Activated naive CD4-positive, alpha-beta T cell treated with anti-CD3 and anti-CD28 coated beads, Interleukin-2, amount 50 U/mL, for 24 hours (primary cell): Measurements from ENCODE around the gene SYT2.

ENCODE experiments used
- H3K27ac Mint-ChIP-seq: one replicate; pipeline ENCODE4 v1.8.0; 2021; ENCODE audit warnings: mild to moderate bottlenecking, mixed read lengths
- H3K27me3 Mint-ChIP-seq: one replicate; pipeline ENCODE4 v1.8.0; 2021; ENCODE audit warnings: mixed read lengths
- H3K36me3 Mint-ChIP-seq: one replicate; pipeline ENCODE4 v1.8.0; 2021; ENCODE audit warnings: mixed read lengths
- H3K4me1 Mint-ChIP-seq: one replicate; pipeline ENCODE4 v1.8.0; 2021; ENCODE audit warnings: mixed read lengths
- H3K4me3 Mint-ChIP-seq: one replicate; pipeline ENCODE4 v1.8.0; 2021; ENCODE audit warnings: mild to moderate bottlenecking, mixed read lengths
- H3K9me3 Mint-ChIP-seq: one replicate; pipeline ENCODE4 v1.8.0; 2021; ENCODE audit warnings: mixed read lengths

SYT2 gene

DNA sequence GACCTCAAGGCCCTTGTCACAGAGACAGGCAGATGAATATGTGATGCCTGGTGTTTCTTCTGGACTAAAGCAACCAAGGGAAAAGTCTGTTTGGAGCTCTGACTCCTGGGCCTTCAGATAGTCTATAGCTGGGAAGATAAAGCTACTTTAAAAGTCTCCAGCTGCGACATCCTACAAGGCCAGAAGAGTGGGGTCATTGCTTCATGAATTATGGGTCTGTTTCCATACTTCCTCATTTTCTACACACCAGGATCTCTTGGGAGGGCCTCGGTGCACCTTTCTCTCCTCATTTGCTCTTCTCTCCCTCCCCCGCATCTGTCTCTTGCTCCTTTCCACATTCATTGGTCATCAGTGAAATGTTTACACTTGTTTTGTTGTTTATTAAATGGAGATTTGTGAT, 44.8 kb downstream of the SYT2 start:
- H3K27ac Mint-ChIP-seq: peak overlapping the region; percentile 15
- no peaks in the 10 kb centered on the region for H3K9me3 Mint-ChIP-seq
- no peaks in the 10 kb centered on the region for H3K4me1 Mint-ChIP-seq
- H3K4me3 Mint-ChIP-seq: no peak overlapping the region
- H3K36me3 Mint-ChIP-seq: no peaks in the 10 kb centered on the region
- peaks cover 7% of the 10 kb centered on the region for H3K27me3 Mint-ChIP-seq

GRCh38 chr1:202664083-202664482, 46.2 kb downstream of the SYT2 start:
- Mint-ChIP-seq H3K4me3 (no peak overlapping the region), H3K27me3 (peaks cover 7% of the 10 kb centered on the region), H3K4me1 (no peaks in the 10 kb centered on the region), H3K36me3 (no peaks in the 10 kb centered on the region), H3K27ac (no peak overlapping the region), H3K9me3 (no peaks in the 10 kb centered on the region)

DNA sequence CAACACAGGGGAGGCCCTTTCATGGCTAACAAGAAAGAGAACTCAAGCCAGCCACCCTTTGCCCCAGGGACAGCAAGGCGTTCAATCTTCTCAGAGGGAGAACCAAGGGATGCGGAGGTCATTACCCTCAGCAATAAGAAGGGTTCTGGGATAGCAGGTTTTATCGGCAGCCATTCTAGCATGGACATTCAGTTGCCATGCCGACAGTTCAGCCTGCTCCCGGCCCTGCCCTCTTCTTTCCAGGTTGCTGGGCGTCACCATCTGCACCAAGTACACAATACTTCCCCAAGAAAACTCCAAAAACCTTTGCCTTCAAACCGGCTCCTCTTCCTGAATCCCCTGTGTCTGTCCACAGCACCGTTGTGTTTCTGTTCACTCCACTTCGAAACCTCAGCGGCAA, 47.1 kb downstream of the SYT2 start:
- no peaks in the 10 kb centered on the region for H3K36me3 Mint-ChIP-seq
- H3K27ac Mint-ChIP-seq: no peak overlapping the region
- H3K4me1 Mint-ChIP-seq: no peaks in the 10 kb centered on the region
- no peak overlapping the region for H3K4me3 Mint-ChIP-seq
- peaks cover 7% of the 10 kb centered on the region for H3K27me3 Mint-ChIP-seq
- H3K9me3 Mint-ChIP-seq: no peaks in the 10 kb centered on the region

DNA sequence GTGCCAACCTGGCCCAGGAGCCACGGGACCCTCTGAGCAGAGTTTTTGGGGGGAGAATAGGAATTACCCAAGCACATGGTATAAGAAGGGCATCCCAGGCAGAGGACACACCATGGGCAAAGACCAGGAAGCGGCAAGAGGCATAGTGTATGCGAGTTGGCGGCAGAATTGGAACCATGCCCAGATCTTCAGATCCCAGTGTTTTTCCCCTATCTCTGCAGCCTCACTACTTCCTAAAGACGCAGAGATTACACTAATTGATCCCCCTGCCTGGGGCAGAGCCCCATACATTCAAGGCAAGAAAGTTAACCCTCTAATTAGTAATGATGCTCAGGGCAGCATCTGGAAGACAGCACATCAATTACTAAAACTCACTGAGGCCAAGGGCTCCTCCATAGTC, 48.2 kb downstream of the SYT2 start:
- H3K4me3 Mint-ChIP-seq: no peak overlapping the region
- H3K36me3 Mint-ChIP-seq: no peaks in the 10 kb centered on the region
- no peaks in the 10 kb centered on the region for H3K9me3 Mint-ChIP-seq
- H3K4me1 Mint-ChIP-seq: no peaks in the 10 kb centered on the region
- H3K27ac Mint-ChIP-seq: no peak overlapping the region
- H3K27me3 Mint-ChIP-seq: peaks cover 7% of the 10 kb centered on the region

GRCh38 chr1:202661136-202661845, 49.0 kb downstream of the SYT2 start:
- H3K9me3 Mint-ChIP-seq: no peaks in the 10 kb centered on the region
- H3K36me3 Mint-ChIP-seq: no peaks in the 10 kb centered on the region
- no peak overlapping the region for H3K4me3 Mint-ChIP-seq
- H3K4me1 Mint-ChIP-seq: no peaks in the 10 kb centered on the region
- H3K27ac Mint-ChIP-seq: no peak overlapping the region
- peaks cover 7% of the 10 kb centered on the region for H3K27me3 Mint-ChIP-seq

DNA sequence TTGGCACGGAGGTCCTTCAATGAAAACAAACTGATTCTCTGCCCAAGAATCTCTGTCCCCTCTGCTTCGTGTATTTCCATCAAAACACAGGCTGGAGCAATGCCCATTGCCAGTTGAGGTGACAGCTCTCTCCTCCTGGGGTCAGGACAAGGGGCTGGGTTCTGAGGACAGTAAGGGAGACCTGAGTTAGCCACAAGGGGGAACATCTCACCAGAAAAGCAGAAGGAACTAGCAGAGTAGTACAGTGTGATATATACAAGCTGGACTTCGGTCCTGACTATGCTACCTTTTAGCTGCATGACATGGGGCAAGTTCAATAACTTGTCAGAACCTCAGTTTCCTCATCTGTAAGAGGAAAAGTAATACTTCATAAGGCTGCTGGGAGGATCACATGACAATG, 50.3 kb downstream of the SYT2 start:
- Mint-ChIP-seq H3K36me3 (no peaks in the 10 kb centered on the region), H3K4me3 (no peak overlapping the region), H3K9me3 (no peaks in the 10 kb centered on the region), H3K4me1 (no peaks in the 10 kb centered on the region), H3K27me3 (peaks cover 7% of the 10 kb centered on the region), H3K27ac (no peak overlapping the region)

DNA sequence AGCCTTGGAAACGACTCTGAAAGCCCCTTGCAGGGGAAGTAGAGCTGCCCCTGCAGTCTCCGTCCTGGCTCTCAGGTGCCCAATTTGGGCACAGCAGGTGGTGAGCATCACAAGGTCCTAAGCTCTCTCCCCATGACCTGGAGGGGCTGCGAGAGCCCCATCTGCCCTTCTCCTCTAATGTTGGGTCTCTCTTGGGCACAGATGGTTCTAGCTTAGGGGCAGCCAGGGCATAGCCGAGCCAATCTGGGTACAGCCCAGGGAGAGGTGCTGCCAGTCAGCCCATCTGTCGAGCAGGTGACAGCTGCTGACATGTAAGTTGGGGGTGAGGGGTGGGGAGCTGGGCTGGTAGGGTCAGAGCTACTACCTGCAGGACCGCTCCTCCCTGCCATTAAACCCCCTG, 50.7 kb downstream of the SYT2 start:
- Mint-ChIP-seq H3K9me3 (no peaks in the 10 kb centered on the region), H3K4me3 (no peak overlapping the region), H3K4me1 (no peaks in the 10 kb centered on the region), H3K27ac (no peak overlapping the region), H3K36me3 (no peaks in the 10 kb centered on the region), H3K27me3 (peaks cover 8% of the 10 kb centered on the region)

- H3K4me3 Mint-ChIP-seq: no peak overlapping the region
- H3K4me1 Mint-ChIP-seq: no peaks in the 10 kb centered on the region
- no peak overlapping the region for H3K27ac Mint-ChIP-seq
- H3K9me3 Mint-ChIP-seq: no peaks in the 10 kb centered on the region
- H3K36me3 Mint-ChIP-seq: no peaks in the 10 kb centered on the region
- H3K27me3 Mint-ChIP-seq: peaks cover 8% of the 10 kb centered on the region
Measured at GRCh38 chr1:202658769-202659168, 51.5 kb downstream of the SYT2 start.

DNA sequence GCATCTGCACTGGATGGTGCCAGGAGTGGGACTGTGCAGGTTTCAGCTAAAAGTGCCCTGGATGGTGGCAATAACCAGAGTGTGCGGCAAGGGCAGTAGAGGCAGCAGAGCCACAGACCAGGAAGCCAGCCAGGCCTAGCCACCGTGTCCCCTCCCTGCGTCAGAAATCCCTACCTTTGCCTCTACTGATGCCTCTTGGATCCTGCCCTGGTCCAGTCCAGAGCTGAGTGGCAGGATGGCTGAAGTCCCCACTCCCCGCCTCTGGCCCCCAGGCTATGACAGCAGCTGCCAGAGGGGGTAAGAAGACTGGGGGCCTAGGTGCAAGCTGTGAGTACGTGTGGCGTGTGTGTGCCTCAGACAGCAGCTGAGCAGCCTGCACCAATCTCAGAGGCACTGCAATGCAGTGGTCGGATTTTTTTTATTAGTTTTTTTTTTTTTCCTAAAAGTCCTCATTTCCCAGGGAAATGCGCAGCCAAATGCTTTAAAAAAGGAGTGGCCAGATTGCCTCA, 51.9 kb downstream of the SYT2 start:
- H3K4me3 Mint-ChIP-seq: no peak overlapping the region
- no peaks in the 10 kb centered on the region for H3K4me1 Mint-ChIP-seq
- H3K27me3 Mint-ChIP-seq: peaks cover 5% of the 10 kb centered on the region
- no peaks in the 10 kb centered on the region for H3K9me3 Mint-ChIP-seq
- no peaks in the 10 kb centered on the region for H3K36me3 Mint-ChIP-seq
- H3K27ac Mint-ChIP-seq: no peak overlapping the region

DNA sequence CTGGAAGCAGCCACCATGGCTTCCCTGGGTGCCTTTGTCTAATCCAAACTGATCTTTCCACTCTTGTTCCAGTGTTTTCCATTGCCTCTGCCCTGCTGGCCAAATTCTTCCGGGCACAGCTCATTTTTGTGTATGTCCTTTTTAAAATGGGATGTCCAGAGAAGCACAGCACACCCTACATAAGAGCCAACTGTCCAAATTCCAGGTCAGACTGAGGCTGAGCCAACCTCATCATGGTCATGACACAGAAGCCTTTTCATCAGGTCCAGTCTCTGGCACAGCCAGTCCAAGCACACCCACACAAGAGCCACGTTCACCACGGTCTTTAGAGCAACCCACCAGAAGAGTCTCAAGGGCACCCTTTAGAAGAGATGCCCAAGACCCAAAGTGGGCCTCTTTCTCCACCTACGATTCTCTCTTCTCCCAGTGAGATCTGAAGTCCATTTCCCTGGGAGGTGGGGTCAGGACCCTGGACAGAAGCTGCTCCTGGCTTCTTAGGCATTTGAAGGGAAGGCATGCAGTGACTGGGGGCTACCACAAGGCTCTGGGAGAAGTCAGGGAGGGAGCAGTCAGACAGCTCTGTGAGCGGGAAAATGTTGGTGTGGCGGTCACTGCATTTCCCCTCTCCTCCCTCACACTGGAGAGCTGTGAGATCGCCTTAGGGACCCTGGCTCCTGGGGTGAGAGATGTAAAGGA, 53.2 kb downstream of the SYT2 start:
- no peaks in the 10 kb centered on the region for H3K36me3 Mint-ChIP-seq
- H3K4me3 Mint-ChIP-seq: no peak overlapping the region
- no peaks in the 10 kb centered on the region for H3K9me3 Mint-ChIP-seq
- no peaks in the 10 kb centered on the region for H3K4me1 Mint-ChIP-seq
- peaks cover 4% of the 10 kb centered on the region for H3K27me3 Mint-ChIP-seq
- no peak overlapping the region for H3K27ac Mint-ChIP-seq

- Mint-ChIP-seq H3K4me1 (no peaks in the 10 kb centered on the region), H3K9me3 (no peaks in the 10 kb centered on the region), H3K27me3 (peaks cover 4% of the 10 kb centered on the region), H3K27ac (no peak overlapping the region), H3K4me3 (no peak overlapping the region), H3K36me3 (no peaks in the 10 kb centered on the region)
Measured at GRCh38 chr1:202656057-202656456, 54.2 kb downstream of the SYT2 start.

DNA sequence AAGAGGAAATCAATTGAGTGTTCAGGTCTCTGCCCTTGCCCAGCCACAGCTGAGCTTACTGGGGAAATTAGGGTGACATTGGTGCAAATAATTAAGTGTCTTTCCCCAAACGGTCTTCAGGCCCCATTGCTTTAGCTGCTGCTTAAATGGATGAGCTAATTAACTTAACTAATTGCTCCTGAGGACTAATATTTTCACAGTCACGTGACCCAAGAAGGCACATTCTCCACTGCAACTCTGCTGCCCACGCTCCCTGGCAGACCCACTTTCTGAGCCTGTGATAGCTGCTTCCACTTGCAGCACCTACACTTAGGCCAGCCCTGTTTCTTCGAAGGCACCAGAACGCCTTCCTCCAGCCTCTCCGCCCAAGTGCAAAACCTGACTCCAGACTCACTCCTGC, 56.2 kb downstream of the SYT2 start:
- no peak overlapping the region for H3K4me3 Mint-ChIP-seq
- no peaks in the 10 kb centered on the region for H3K36me3 Mint-ChIP-seq
- H3K4me1 Mint-ChIP-seq: no peaks in the 10 kb centered on the region
- H3K27me3 Mint-ChIP-seq: peaks cover 6% of the 10 kb centered on the region
- H3K9me3 Mint-ChIP-seq: no peaks in the 10 kb centered on the region
- peak overlapping the region; percentile 3 for H3K27ac Mint-ChIP-seq

DNA sequence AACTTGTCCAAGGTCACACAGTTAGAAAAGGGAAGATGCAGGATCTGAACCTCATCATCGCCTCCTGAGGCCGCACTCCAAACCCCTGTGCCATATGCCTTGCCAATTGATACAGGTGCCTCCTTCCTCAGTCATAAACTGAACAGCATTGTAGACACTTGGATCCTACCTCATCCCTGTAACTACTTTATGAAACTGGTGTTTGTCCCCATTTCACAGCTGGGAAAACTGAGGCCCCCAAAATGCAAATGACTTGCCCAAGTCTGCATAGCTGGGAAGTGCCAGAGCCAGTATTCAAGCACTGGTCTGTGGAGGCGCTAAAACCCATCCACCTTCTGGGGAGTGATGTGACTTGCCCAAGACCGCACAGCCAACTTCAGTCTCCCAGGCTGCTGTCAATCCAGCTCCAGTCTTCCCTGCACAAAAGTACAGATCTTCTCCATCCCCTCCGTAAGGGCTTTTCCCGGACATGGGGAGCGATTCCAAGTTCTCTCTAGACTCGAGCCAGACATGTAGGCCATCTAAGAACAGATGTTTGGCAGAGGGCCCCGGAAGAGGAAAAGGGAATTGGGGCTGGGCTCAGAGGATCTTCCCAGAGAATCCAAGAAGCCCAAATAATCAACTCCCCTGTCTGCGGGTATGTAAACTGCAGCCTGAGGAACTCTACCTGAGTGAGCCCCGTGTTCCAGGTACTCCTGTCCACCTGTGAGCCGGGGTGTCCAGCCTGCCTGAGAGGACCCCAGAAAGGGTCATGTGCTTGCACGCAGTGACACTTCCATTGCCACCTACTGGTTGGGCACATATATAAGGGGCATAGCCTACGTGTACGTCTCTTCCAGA, 60.5 kb downstream of the SYT2 start:
- no peaks in the 10 kb centered on the region for H3K36me3 Mint-ChIP-seq
- no peaks in the 10 kb centered on the region for H3K4me1 Mint-ChIP-seq
- H3K4me3 Mint-ChIP-seq: no peak overlapping the region
- H3K27me3 Mint-ChIP-seq: peaks cover 11% of the 10 kb centered on the region
- no peak overlapping the region for H3K27ac Mint-ChIP-seq
- no peaks in the 10 kb centered on the region for H3K9me3 Mint-ChIP-seq

- H3K4me3 Mint-ChIP-seq: no peak overlapping the region
- H3K36me3 Mint-ChIP-seq: no peaks in the 10 kb centered on the region
- H3K4me1 Mint-ChIP-seq: peaks cover 8% of the 10 kb centered on the region
- no peak overlapping the region for H3K27ac Mint-ChIP-seq
- H3K27me3 Mint-ChIP-seq: peaks cover 17% of the 10 kb centered on the region
- H3K9me3 Mint-ChIP-seq: no peaks in the 10 kb centered on the region
Measured at GRCh38 chr1:202648605-202649226, 61.5 kb downstream of the SYT2 start.

- Mint-ChIP-seq H3K27ac (no peak overlapping the region), H3K27me3 (peaks cover 35% of the 10 kb centered on the region), H3K4me3 (peak overlapping the region; percentile 65), H3K4me1 (peaks cover 20% of the 10 kb centered on the region), H3K36me3 (no peaks in the 10 kb centered on the region), H3K9me3 (no peaks in the 10 kb centered on the region)
Measured at GRCh38 chr1:202645097-202645476, 65.2 kb downstream of the SYT2 start.
